ENCODE results near the gene CCND1. TPM values are rescaled to one million over a fixed set of nuclear protein-coding genes. Genes with fewer than 3 reads are reported as not detected.
"Not testable (repeated sequence)": the region's sequence is repeated elsewhere in the genome, so short reads cannot be mapped to it uniquely, and the experiment has no call there.

The CCND1 gene
- total RNA-seq, 2 experiments from 2014 or later = 0.44 TPM; not detected in 1

DNA sequence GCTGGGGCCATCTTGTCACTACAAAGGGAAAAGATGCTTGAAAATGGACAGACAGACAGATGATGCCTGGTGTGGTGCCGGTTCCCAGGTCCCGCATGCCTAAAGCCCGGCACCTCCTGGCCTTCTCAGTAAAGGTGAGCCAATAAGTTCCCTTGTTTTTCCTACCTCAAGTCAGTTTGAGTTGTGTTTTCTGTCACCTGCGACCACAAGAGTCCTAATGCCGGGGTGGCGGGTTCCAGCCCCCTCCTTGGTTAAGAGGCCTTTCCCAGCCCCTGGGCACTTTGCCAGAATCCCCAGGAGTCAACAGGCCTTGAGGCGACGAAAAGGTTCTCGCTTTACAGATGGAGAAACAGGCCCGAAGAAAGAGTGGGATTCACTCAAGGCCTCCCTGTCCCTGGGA is 53.8 kb downstream of the CCND1 start:
- no TSS peak for BruUV-seq (replicated peaks)
- Histone ChIP-seq H3K4me1 (ENCODE audit: insufficient read depth, low read length, poor library complexity, severe bottlenecking) (peaks cover 9% of the 10 kb centered on the region), H4K20me1 (ENCODE audit: insufficient read depth, low read length) (no peaks in the 10 kb centered on the region), H3K4me3 (ENCODE audit: low read depth, low read length, poor library complexity, severe bottlenecking) (no peak overlapping the region), H2AFZ (ENCODE audit: low read length) (no peak overlapping the region), H3K79me2 (ENCODE audit: insufficient read depth, low read depth, low read length) (no peaks in the 10 kb centered on the region), H3K9me3 (ENCODE audit: low read length) (no peaks in the 10 kb centered on the region), H3K9me2 (ENCODE audit: insufficient read depth, low read length) (no peaks in the 10 kb centered on the region), H3K27ac (ENCODE audit: low read depth, low read length, poor library complexity, severe bottlenecking) (no peak overlapping the region), H3K36me3 (ENCODE audit: insufficient read depth, low read length) (no peaks in the 10 kb centered on the region), H3K4me2 (ENCODE audit: low read length) (no peak overlapping the region)
- TF ChIP-seq, protein P1, sequence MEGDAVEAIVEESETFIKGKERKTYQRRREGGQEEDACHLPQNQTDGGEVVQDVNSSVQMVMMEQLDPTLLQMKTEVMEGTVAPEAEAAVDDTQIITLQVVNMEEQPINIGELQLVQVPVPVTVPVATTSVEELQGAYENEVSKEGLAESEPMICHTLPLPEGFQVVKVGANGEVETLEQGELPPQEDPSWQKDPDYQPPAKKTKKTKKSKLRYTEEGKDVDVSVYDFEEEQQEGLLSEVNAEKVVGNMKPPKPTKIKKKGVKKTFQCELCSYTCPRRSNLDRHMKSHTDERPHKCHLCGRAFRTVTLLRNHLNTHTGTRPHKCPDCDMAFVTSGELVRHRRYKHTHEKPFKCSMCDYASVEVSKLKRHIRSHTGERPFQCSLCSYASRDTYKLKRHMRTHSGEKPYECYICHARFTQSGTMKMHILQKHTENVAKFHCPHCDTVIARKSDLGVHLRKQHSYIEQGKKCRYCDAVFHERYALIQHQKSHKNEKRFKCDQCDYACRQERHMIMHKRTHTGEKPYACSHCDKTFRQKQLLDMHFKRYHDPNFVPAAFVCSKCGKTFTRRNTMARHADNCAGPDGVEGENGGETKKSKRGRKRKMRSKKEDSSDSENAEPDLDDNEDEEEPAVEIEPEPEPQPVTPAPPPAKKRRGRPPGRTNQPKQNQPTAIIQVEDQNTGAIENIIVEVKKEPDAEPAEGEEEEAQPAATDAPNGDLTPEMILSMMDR (conservative IDR thresholded peaks at IDR 0.05; ENCODE audit: low read length) = no peak
- no peak for TF ChIP-seq EZH2phosphoT487 (IDR thresholded peaks at IDR 0.05; ENCODE audit: borderline replicate concordance, low read depth, low read length)
- POLR2A ChIA-PET = no interaction called here
- intact Hi-C loops (cut with micrococcal nuclease; ENCODE audit: unreplicated experiment) = no loop called here
- CTCF ChIA-PET (ENCODE audit: unreplicated experiment) = no interaction called here
- no peak for DNase-seq (ENCODE audit: low spot score)

- no peak overlapping the region for H3K4me2 ChIP-seq (ENCODE audit: low read length)
- ChIA-PET POLR2A (no interaction called here), CTCF (ENCODE audit: unreplicated experiment) (no interaction called here)
- H3K9me2 ChIP-seq (ENCODE audit: insufficient read depth, low read length) = no peaks in the 10 kb centered on the region
- H2AFZ ChIP-seq (ENCODE audit: low read length) = no peak overlapping the region
- H3K36me3 ChIP-seq (ENCODE audit: insufficient read depth, low read length) = no peaks in the 10 kb centered on the region
- DNase-seq (ENCODE audit: low spot score) = no peak
- H3K4me3 ChIP-seq (ENCODE audit: low read depth, low read length, poor library complexity, severe bottlenecking) = no peak overlapping the region
- H3K27ac ChIP-seq (ENCODE audit: low read depth, low read length, poor library complexity, severe bottlenecking) = no peak overlapping the region
- no peaks in the 10 kb centered on the region for H4K20me1 ChIP-seq (ENCODE audit: insufficient read depth, low read length)
- intact Hi-C loops (cut with micrococcal nuclease; ENCODE audit: unreplicated experiment) = no loop called here
- no peak for TF ChIP-seq EZH2phosphoT487 (IDR thresholded peaks at IDR 0.05; ENCODE audit: borderline replicate concordance, low read depth, low read length)
- TF ChIP-seq, protein P1 (conservative IDR thresholded peaks at IDR 0.05; ENCODE audit: low read length) = no peak
- no TSS peak for BruUV-seq (replicated peaks)
- H3K4me1 ChIP-seq (ENCODE audit: insufficient read depth, low read length, poor library complexity, severe bottlenecking) = peaks cover 9% of the 10 kb centered on the region
- no peaks in the 10 kb centered on the region for H3K79me2 ChIP-seq (ENCODE audit: insufficient read depth, low read depth, low read length)
- no peaks in the 10 kb centered on the region for H3K9me3 ChIP-seq (ENCODE audit: low read length)
These were observed 54.6 kb downstream of the CCND1 start for GRCh38 chr11:69695581-69695980.

DNA sequence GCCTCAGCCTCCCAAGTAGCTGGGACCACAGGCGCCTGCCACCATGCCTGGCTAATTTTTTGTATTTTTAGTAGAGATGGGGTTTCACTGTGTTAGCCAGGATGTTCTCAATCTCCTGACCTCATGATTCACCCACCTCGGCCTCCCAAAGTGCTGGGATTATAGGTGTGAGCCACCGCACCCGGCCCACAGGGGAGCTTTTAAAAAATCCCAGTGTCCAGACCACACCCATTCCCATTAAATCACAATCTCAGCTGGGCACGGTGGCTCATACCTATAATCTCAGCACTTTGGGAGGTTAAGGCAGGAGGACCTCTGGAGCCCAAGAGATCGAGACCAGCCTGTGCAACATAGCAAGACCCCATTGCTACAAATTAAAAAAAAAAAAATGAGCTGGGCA is 55.0 kb downstream of the CCND1 start:
- BruUV-seq (replicated peaks); H3K4me2 ChIP-seq (ENCODE audit: low read length); CTCF ChIA-PET (ENCODE audit: unreplicated experiment); H3K79me2 ChIP-seq (ENCODE audit: insufficient read depth, low read depth, low read length); POLR2A ChIA-PET; H3K27ac ChIP-seq (ENCODE audit: low read depth, low read length, poor library complexity, severe bottlenecking); DNase-seq (ENCODE audit: low spot score); H3K9me3 ChIP-seq (ENCODE audit: low read length); H3K4me3 ChIP-seq (ENCODE audit: low read depth, low read length, poor library complexity, severe bottlenecking); H2AFZ ChIP-seq (ENCODE audit: low read length); H3K9me2 ChIP-seq (ENCODE audit: insufficient read depth, low read length); intact Hi-C loops (cut with micrococcal nuclease; ENCODE audit: unreplicated experiment); H4K20me1 ChIP-seq (ENCODE audit: insufficient read depth, low read length); H3K4me1 ChIP-seq (ENCODE audit: insufficient read depth, low read length, poor library complexity, severe bottlenecking); H3K36me3 ChIP-seq (ENCODE audit: insufficient read depth, low read length): not testable (repeated sequence)

Measured in OCI-LY7 (cell line).